Measurements from ENCODE around the gene NKPD1. TPM values are rescaled to one million over a fixed set of nuclear protein-coding genes. Genes with fewer than 3 reads are reported as not detected.

NKPD1 gene
- total and polyA plus RNA-seq, 9 donors: 0.11 to 0.57 (median 0.20) TPM; not detected in 1

GRCh38 chr19:45200568-45200967 is 39.8 kb upstream of the NKPD1 start:
- H3K4me1 ChIP-seq (ENCODE audit: insufficient read depth): no peaks in the 10 kb centered on the region
- intact Hi-C loops (cut with DNase I): no loop called here
- H3K27ac ChIP-seq: no peak overlapping the region
- H3K9me3 ChIP-seq: no peaks in the 10 kb centered on the region
- no peaks in the 10 kb centered on the region for H3K36me3 ChIP-seq
- WGBS, 3 donors: 43 to 55% (median 45%) methylated on average over 4 of the region's 4 CpGs
- no peak for DNase-seq
- no peak overlapping the region for H3K4me3 ChIP-seq
- no peak for TF ChIP-seq CTCF (IDR thresholded peaks at IDR 0.05)
- TF ChIP-seq POLR2A (IDR thresholded peaks at IDR 0.05): no peak
- no peak for TF ChIP-seq EP300 (IDR thresholded peaks at IDR 0.05)
- no peaks in the 10 kb centered on the region for H3K27me3 ChIP-seq

DNA sequence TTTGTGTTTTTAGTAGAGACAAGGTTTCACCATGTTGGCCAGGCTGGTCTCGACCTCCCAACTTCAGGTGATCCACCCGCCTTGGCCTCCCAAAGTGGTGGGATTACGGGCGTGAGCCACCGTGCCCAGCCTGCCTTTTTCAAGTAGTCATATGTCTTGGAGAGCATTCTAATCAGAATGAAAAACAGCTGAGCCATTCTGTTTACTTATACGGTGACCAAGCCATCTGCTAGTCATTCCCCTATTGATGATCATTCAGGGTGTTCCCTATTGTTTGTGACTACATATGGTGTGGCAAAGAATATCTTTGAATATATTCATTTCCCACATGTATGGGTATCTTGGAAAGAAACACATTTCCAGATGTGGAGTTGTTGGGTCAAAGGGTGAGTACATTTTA is 35.0 kb upstream of the NKPD1 start:
- no peaks in the 10 kb centered on the region for H3K9me3 ChIP-seq
- H3K4me1 ChIP-seq (ENCODE audit: insufficient read depth): no peaks in the 10 kb centered on the region
- H3K36me3 ChIP-seq: no peaks in the 10 kb centered on the region
- 84 to 96% (median 92%) methylated on average over 6 of the region's 6 CpGs for whole genome bisulfite sequencing, 3 donors
- no peaks in the 10 kb centered on the region for H3K27me3 ChIP-seq
- DNase-seq: no peak
- H3K4me3 ChIP-seq: no peak overlapping the region
- no peak for TF ChIP-seq POLR2A (IDR thresholded peaks at IDR 0.05)
- no peak overlapping the region for H3K27ac ChIP-seq
- intact Hi-C loops (cut with DNase I): no loop called here

- intact Hi-C loops (cut with DNase I): no loop called here
- Histone ChIP-seq H3K27ac (no peak overlapping the region), H3K4me1 (ENCODE audit: insufficient read depth) (no peaks in the 10 kb centered on the region), H3K27me3 (no peaks in the 10 kb centered on the region), H3K4me3 (no peak overlapping the region), H3K9me3 (no peaks in the 10 kb centered on the region), H3K36me3 (no peaks in the 10 kb centered on the region)
- DNase-seq: no peak
- TF ChIP-seq EP300 (IDR thresholded peaks at IDR 0.05) (no peak), POLR2A (IDR thresholded peaks at IDR 0.05) (no peak), CTCF (IDR thresholded peaks at IDR 0.05) (no peak)
- WGBS, 3 donors: 94 to 96% (median 94%) methylated on average over 4 of the region's 4 CpGs
These were observed 30.6 kb upstream of the NKPD1 start for GRCh38 chr19:45191375-45191774.

DNA sequence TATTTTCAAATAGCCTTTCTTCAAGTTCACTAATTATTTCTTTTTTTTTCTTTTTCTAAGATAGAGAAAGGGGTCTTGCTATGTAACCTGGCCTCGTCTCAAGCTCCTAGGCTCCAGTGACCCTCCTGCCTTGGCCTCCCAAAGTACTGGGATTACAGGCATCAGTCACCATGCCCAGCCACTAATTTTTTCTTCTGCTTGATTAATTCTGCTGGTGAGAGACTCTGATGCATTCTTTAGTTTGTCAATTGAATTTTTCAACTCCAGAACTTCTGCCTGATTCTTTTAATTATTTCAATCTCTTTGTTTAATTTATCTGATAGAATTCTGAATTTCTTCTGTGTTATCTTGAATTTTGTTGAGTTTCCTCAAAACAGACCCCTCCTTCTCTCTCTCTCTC is 29.2 kb upstream of the NKPD1 start:
- Histone ChIP-seq H3K4me3 (no peak overlapping the region), H3K27me3 (no peaks in the 10 kb centered on the region), H3K4me1 (ENCODE audit: insufficient read depth) (no peaks in the 10 kb centered on the region), H3K27ac (no peak overlapping the region), H3K9me3 (no peaks in the 10 kb centered on the region), H3K36me3 (no peaks in the 10 kb centered on the region)
- WGBS, 3 donors: 94 to 100% (median 96%) methylated on average over 1 of the region's 1 CpG
- no peak for DNase-seq
- intact Hi-C loops (cut with DNase I): loop anchor here in 1 of 4 donors (2.0 kb wide), 1 partner anchor 67 kb away; no protein-coding TSS in a partner anchor
- TF ChIP-seq CTCF (IDR thresholded peaks at IDR 0.05) (no peak), EP300 (IDR thresholded peaks at IDR 0.05) (no peak), POLR2A (IDR thresholded peaks at IDR 0.05) (no peak)

GRCh38 chr19:45187421-45188100 is 26.8 kb upstream of the NKPD1 start:
- TF ChIP-seq EP300 (IDR thresholded peaks at IDR 0.05): no peak
- TF ChIP-seq CTCF (IDR thresholded peaks at IDR 0.05): no peak
- TF ChIP-seq POLR2A (IDR thresholded peaks at IDR 0.05): no peak
- Histone ChIP-seq H3K36me3 (no peaks in the 10 kb centered on the region), H3K9me3 (no peaks in the 10 kb centered on the region), H3K4me3 (no peak overlapping the region), H3K27ac (no peak overlapping the region), H3K4me1 (ENCODE audit: insufficient read depth) (no peaks in the 10 kb centered on the region), H3K27me3 (no peaks in the 10 kb centered on the region)
- no peak for DNase-seq
- WGBS, 3 donors: 57 to 59% (median 57%) methylated on average over 12 of the region's 12 CpGs
- intact Hi-C loops (cut with DNase I): loop anchor here in 1 of 4 donors (2.0 kb wide), 1 partner anchor 65 kb away; no protein-coding TSS in a partner anchor
